Measurements from ENCODE around the gene TRMT5. TPM values are rescaled to one million over a fixed set of nuclear protein-coding genes. Genes with fewer than 3 reads are reported as not detected.

TRMT5 gene
- total and polyA plus RNA-seq, 4 donors: 11.4 to 21.6 (median 19.6) TPM

Small RNA genes within 50 kb of the gene (small RNA-seq; reads per million reads assigned to genes)
- gene RNU6-398P (ENCODE audit: low replicate concordance): not detected

Other genes starting within 250 kb of the TRMT5 start
- 10 to 100 TPM; 76.4 to 80.6 TPM for gene MNAT1, start 246.3 kb downstream of the TRMT5 start, total RNA-seq
- 10 to 100 TPM; 27.3 to 29.3 TPM for gene MNAT1, start 246.3 kb downstream of the TRMT5 start, polyA plus RNA-seq (ENCODE audit: insufficient read length in 2 of 2)
- gene SLC38A6, start 166 bp upstream of the TRMT5 start, total RNA-seq: 10 to 100 TPM; 29.9 to 56.6 TPM
- gene SLC38A6, start 166 bp upstream of the TRMT5 start, polyA plus RNA-seq (ENCODE audit: insufficient read length in 2 of 2): 10 to 100 TPM; 15.3 to 17.1 TPM